ENCODE results near the gene ILK.

ILK gene

GRCh38 chr11:6574816-6575715 lies 28.5 kb upstream of the ILK start:
- DNase-seq: no peak

- peak; percentile 79 for DNase-seq
Measured at GRCh38 chr11:6576471-6577373, 26.9 kb upstream of the ILK start.

GRCh38 chr11:6578134-6578533 lies 25.4 kb upstream of the ILK start:
- no peak for DNase-seq

- no peak for DNase-seq
Measured at GRCh38 chr11:6579681-6580080, 23.9 kb upstream of the ILK start.

GRCh38 chr11:6583584-6583983 lies 20.0 kb upstream of the ILK start:
- DNase-seq: no peak

- DNase-seq: no peak
Measured at GRCh38 chr11:6584528-6584927, 19.0 kb upstream of the ILK start.

GRCh38 chr11:6586434-6587359 lies 16.9 kb upstream of the ILK start:
- no peak for DNase-seq

GRCh38 chr11:6587360-6587953 lies 16.1 kb upstream of the ILK start:
- DNase-seq: no peak

- no peak for DNase-seq
Measured at GRCh38 chr11:6588018-6588417, 15.6 kb upstream of the ILK start.

GRCh38 chr11:6594142-6594768 lies 9.3 kb upstream of the ILK start:
- DNase-seq: no peak

- no peak for DNase-seq
Measured at GRCh38 chr11:6596239-6596877, 7.2 kb upstream of the ILK start.

- no peak for DNase-seq
Measured at GRCh38 chr11:6598555-6598954, 5.0 kb upstream of the ILK start.

- no peak for DNase-seq
Measured at GRCh38 chr11:6599449-6599848, 4.1 kb upstream of the ILK start.

- DNase-seq: no peak
Measured at GRCh38 chr11:6599881-6600390, 3.6 kb upstream of the ILK start.

- no peak for DNase-seq
Measured at GRCh38 chr11:6601041-6601461, 2.5 kb upstream of the ILK start.

GRCh38 chr11:6602096-6602940 lies 1.3 kb upstream of the ILK start:
- peak; percentile 1 for DNase-seq

GRCh38 chr11:6604081-6604626 lies 580 bp downstream of the ILK start:
- DNase-seq: peak; percentile 79

GRCh38 chr11:6604790-6605189 lies 1.2 kb downstream of the ILK start:
- peak; percentile 10 for DNase-seq

- DNase-seq: peak; percentile 97
Measured at GRCh38 chr11:6606471-6607189, 3.1 kb downstream of the ILK start.
